B cell (primary cell): Measurements from ENCODE around the gene MAP2K5. TPM values are rescaled to one million over a fixed set of nuclear protein-coding genes. Genes with fewer than 3 reads are reported as not detected.

Experiments used
- ATAC-seq: fragments of 200-7000 bp; cut with Tn5 transposase; one replicate; pipeline ENCODE4 v1.10.0; 2021; ENCODE audit warnings: low read depth, mild to moderate bottlenecking, moderate number of reproducible peaks, moderate library complexity
- CTCF ChIA-PET: fragments of 350-600 bp; sonication (Branson Sonifier 250); formaldehyde crosslinking; loops from one replicate; lab custom pipeline; 2021; ENCODE audit warnings: antibody characterized with exemption, inconsistent platforms; lab: Charles Lee
- POLR2A ChIA-PET: fragments of 350-600 bp; sonication (Branson Sonifier 250); formaldehyde crosslinking; loops from one replicate; lab custom pipeline; 2021; ENCODE audit warnings: antibody characterized with exemption; lab: Charles Lee
- DNase-seq: peaks from one replicate; pipeline ENCODE4 v3.0.0; 2013
- H2AFZ ChIP-seq: 2 replicates; pipeline ENCODE4 v1.6.1; 2012; ENCODE audit warnings: mild to moderate bottlenecking, low read depth, low read length; ENCODE audit not compliant: insufficient read depth, poor library complexity, severe bottlenecking
- H3K27ac ChIP-seq, 2 donors: 1 replicate in 1 of 2; 2 replicates in 1 of 2; pipeline ENCODE4 v1.5.1; 2012 to 2013; ENCODE audit warnings: low read length in 2 of 2, mild to moderate bottlenecking in 2 of 2, moderate library complexity in 1 of 2
- H3K27me3 ChIP-seq, 4 experiments: fragments of 200-600 bp in 1 of 4; sonication (generic) in 1 of 4; replicated peaks in 1 of 4; 1 replicate in 2 of 4; 2 replicates in 2 of 4; pipeline versions ENCODE4 v1.6.1 to v1.7.0; 2013 to 2016; ENCODE audit warnings: low read length in 3 of 4, mild to moderate bottlenecking in 2 of 4, mixed read lengths in 1 of 4, moderate library complexity in 1 of 4; ENCODE audit not compliant: insufficient read depth in 4 of 4, control insufficient read depth in 3 of 4; ENCODE audit errors: control extremely low read depth in 1 of 4
- H3K36me3 ChIP-seq, 2 experiments: replicated peaks in 1 of 2; 1 replicate in 1 of 2; 2 replicates in 1 of 2; pipeline versions ENCODE4 v1.6.1 to v1.7.1; 2013; ENCODE audit warnings: low read length in 1 of 2; ENCODE audit not compliant: insufficient read depth in 2 of 2, control insufficient read depth in 1 of 2; ENCODE audit errors: control extremely low read depth in 1 of 2, extremely low read depth in 1 of 2
- H3K4me1 ChIP-seq, 2 donors: fragments of 200-600 bp in 1 of 2; sonication (generic) in 1 of 2; 1 replicate in 1 of 2; 2 replicates in 1 of 2; pipeline versions ENCODE4 v1.5.1 to v1.6.1; 2013 to 2017; ENCODE audit warnings: low read length in 2 of 2; ENCODE audit not compliant: control insufficient read depth in 2 of 2, insufficient read depth in 2 of 2
- H3K4me2 ChIP-seq: replicated peaks from 2 replicates; pipeline ENCODE3; 2012; ENCODE audit warnings: mild to moderate bottlenecking, low read depth, low read length; ENCODE audit not compliant: poor library complexity, severe bottlenecking
- H3K4me3 ChIP-seq, 5 experiments: fragments of 200-600 bp in 1 of 5; sonication (generic) in 1 of 5; 1 replicate in 3 of 5; 2 replicates in 2 of 5; pipeline versions ENCODE4 v1.5.1 to v1.7.0; 2011 to 2016; ENCODE audit warnings: low read length in 4 of 5, mild to moderate bottlenecking in 4 of 5, low read depth in 2 of 5, control low read depth in 1 of 5, moderate library complexity in 1 of 5; ENCODE audit not compliant: insufficient read depth in 1 of 5; ENCODE audit errors: control extremely low read depth in 1 of 5, extremely low read depth in 1 of 5
- H3K79me2 ChIP-seq: fragments of 200-600 bp; sonication (generic); one replicate; pipeline ENCODE4 v1.6.0; 2016; ENCODE audit warnings: low read length; ENCODE audit not compliant: control insufficient read depth, insufficient read depth
- H3K9ac ChIP-seq: fragments of 200-600 bp; sonication (generic); 2 replicates; pipeline ENCODE4 v1.6.1; 2017; ENCODE audit warnings: mild to moderate bottlenecking, low read length, moderate library complexity
- H3K9me3 ChIP-seq, 3 donors: one replicate each; pipeline versions ENCODE4 v1.6.1 to v1.7.1; 2013; ENCODE audit warnings: low read length in 2 of 3; ENCODE audit not compliant: control insufficient read depth in 2 of 3, insufficient read depth in 1 of 3; ENCODE audit errors: control extremely low read depth in 1 of 3
- H4K20me1 ChIP-seq: 2 replicates; pipeline ENCODE4 v1.6.0; 2012; ENCODE audit warnings: mild to moderate bottlenecking, low read length; ENCODE audit not compliant: insufficient read depth, control insufficient read depth, poor library complexity, severe bottlenecking
- H3K27ac Mint-ChIP-seq: one replicate; pipeline ENCODE4 v1.8.0; 2021; ENCODE audit warnings: mixed read lengths
- H3K27me3 Mint-ChIP-seq: one replicate; pipeline ENCODE4 v1.8.0; 2021; ENCODE audit warnings: mixed read lengths
- H3K4me1 Mint-ChIP-seq: one replicate; pipeline ENCODE4 v1.8.0; 2021; ENCODE audit warnings: mixed read lengths
- H3K4me3 Mint-ChIP-seq: one replicate; pipeline ENCODE4 v1.8.0; 2021; ENCODE audit warnings: mixed read lengths
- H3K9me3 Mint-ChIP-seq: one replicate; pipeline ENCODE4 v1.8.0; 2022; ENCODE audit warnings: mixed read lengths; ENCODE audit not compliant: insufficient read depth
- EZH2 ChIP-seq: IDR thresholded peaks from 2 replicates; pipeline ENCODE4 v1.6.1; 2012; ENCODE audit warnings: borderline replicate concordance, low read depth, mild to moderate bottlenecking, moderate library complexity, low read length; ENCODE audit not compliant: insufficient read depth, poor library complexity, severe bottlenecking
- WGBS: methylation state at CpG from one replicate; pipeline ENCODE4 v1.1.5; 2013; ENCODE audit warnings: missing lambda C conversion rate; ENCODE audit not compliant: insufficient coverage; 5-methylcytosine and 5-hydroxymethylcytosine counted together
- intact Hi-C: fragments of 100-400 bp; cut with micrococcal nuclease; formaldehyde crosslinking; loops from one replicate; pipeline ENCODE4 v1.10.0; 2022
- polyA plus RNA-seq: library from polyadenylated mRNA; depleted of rRNA; stranded (reverse); fragments of >200 nt; gene quantifications from 2 replicates; pipeline ENCODE4 v1.2.3, GENCODE V29; 2012
- total RNA-seq, 2 donors: library from RNA; stranded (reverse); fragments of 120-200 nt in 1 of 2; gene quantifications; 1 replicate in 1 of 2; 2 replicates in 1 of 2; pipeline versions ENCODE4 v1.2.3 to v1.2.4, GENCODE V29; 2013 to 2022
- TF ChIP-seq, protein P1 (sequence below): fragments of 200-600 bp; IDR thresholded peaks from one replicate; pipeline ENCODE4 v1.8.0; 2022; ENCODE audit warnings: antibody characterized with exemption, mild to moderate bottlenecking

Gene MAP2K5
- total and polyA plus RNA-seq, 2 donors (not counting 1 experiment from before 2014, with no cell fraction given), result 11.1 to 40.0 TPM

DNA sequence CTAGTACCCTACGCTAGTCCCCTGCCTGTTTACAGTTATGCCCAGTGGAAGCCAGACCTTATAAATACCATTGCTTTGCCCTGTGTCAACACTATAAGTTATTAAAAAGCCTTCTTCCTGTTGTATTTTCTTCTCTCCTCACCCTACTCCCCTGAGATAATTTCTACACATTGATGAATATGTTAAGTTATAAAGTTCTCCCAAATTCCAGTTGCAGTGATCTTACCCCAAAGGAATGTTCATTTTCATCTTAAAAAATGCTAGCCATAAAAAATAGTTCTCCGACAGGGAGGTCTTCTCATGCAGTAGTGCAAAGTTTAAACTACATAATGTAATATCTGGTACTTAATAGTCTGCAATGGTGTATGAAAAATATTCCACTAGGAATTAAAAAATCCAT, 58.6 kb downstream of the MAP2K5 start:
- ATAC-seq (no peak), DNase-seq (no peak)
- no peaks in the 10 kb centered on the region for H3K9me3 Mint-ChIP-seq
- no peak overlapping the region for H3K27ac ChIP-seq
- no peaks in the 10 kb centered on the region for H3K27me3 ChIP-seq
- no peaks in the 10 kb centered on the region for H3K4me1 Mint-ChIP-seq
- no peak overlapping the region for H3K27ac Mint-ChIP-seq
- no peak overlapping the region for H3K4me3 ChIP-seq
- intact Hi-C loops, result no loop called here
- no peak overlapping the region for H3K4me2 ChIP-seq
- H4K20me1 ChIP-seq, result no peaks in the 10 kb centered on the region
- CTCF ChIA-PET, result no interaction called here
- POLR2A ChIA-PET, result no interaction called here
- no peak overlapping the region for H3K9ac ChIP-seq
- H3K27me3 Mint-ChIP-seq, result no peaks in the 10 kb centered on the region
- H3K4me1 ChIP-seq, result no peaks in the 10 kb centered on the region
- TF ChIP-seq, protein P1, sequence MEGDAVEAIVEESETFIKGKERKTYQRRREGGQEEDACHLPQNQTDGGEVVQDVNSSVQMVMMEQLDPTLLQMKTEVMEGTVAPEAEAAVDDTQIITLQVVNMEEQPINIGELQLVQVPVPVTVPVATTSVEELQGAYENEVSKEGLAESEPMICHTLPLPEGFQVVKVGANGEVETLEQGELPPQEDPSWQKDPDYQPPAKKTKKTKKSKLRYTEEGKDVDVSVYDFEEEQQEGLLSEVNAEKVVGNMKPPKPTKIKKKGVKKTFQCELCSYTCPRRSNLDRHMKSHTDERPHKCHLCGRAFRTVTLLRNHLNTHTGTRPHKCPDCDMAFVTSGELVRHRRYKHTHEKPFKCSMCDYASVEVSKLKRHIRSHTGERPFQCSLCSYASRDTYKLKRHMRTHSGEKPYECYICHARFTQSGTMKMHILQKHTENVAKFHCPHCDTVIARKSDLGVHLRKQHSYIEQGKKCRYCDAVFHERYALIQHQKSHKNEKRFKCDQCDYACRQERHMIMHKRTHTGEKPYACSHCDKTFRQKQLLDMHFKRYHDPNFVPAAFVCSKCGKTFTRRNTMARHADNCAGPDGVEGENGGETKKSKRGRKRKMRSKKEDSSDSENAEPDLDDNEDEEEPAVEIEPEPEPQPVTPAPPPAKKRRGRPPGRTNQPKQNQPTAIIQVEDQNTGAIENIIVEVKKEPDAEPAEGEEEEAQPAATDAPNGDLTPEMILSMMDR, result no peak
- no peak for TF ChIP-seq EZH2
- peaks cover 6 to 15% of the 10 kb centered on the region in 2 experiments for H3K36me3 ChIP-seq
- H3K4me3 Mint-ChIP-seq, result no peak overlapping the region
- H3K9me3 ChIP-seq, result no peaks in the 10 kb centered on the region
- no CpG with 5 or more reads among the region's 2 CpGs for WGBS
- H2AFZ ChIP-seq, result no peak overlapping the region
- H3K79me2 ChIP-seq, result no peaks in the 10 kb centered on the region

DNA sequence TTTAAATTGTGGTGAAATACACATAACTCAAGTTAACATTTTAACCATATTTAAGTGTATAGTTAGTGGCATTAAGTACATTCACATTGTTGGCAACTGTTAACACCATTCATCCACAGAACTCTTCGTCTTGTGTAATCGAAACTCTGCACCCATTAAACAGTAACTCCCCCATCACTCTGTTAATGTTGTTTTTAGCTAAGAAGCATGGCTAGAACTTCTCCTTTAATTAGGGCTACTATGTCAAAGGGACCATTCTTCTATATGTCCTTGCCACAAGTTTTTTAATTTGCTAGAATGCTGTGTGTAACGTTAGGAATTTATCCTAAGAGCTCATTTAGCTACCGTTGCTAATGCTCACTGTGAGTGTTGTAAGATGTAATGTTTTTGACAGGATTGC, 60.6 kb downstream of the MAP2K5 start:
- Mint-ChIP-seq H3K27me3 (no peaks in the 10 kb centered on the region), H3K27ac (no peak overlapping the region), H3K9me3 (no peaks in the 10 kb centered on the region), H3K4me3 (no peak overlapping the region), H3K4me1 (no peaks in the 10 kb centered on the region)
- H3K4me2 ChIP-seq, result no peak overlapping the region
- no peak overlapping the region for H3K4me3 ChIP-seq
- DNase-seq (no peak), ATAC-seq (no peak)
- H3K79me2 ChIP-seq, result no peaks in the 10 kb centered on the region
- no peak for TF ChIP-seq EZH2
- TF ChIP-seq, protein P1, result no peak
- no peaks in the 10 kb centered on the region for H3K9me3 ChIP-seq
- no peaks in the 10 kb centered on the region for H3K27me3 ChIP-seq
- no CpG with 5 or more reads among the region's 4 CpGs for WGBS
- POLR2A ChIA-PET, result no interaction called here
- intact Hi-C loops, result no loop called here
- H3K36me3 ChIP-seq, result peaks cover 6 to 15% of the 10 kb centered on the region in 2 experiments
- no peak overlapping the region for H3K27ac ChIP-seq
- no peaks in the 10 kb centered on the region for H4K20me1 ChIP-seq
- no peak overlapping the region for H3K9ac ChIP-seq
- no peak overlapping the region for H2AFZ ChIP-seq
- CTCF ChIA-PET, result no interaction called here
- no peaks in the 10 kb centered on the region for H3K4me1 ChIP-seq
